Kidney (tissue), 14 donors: ENCODE data around the gene H1-8. TPM values are rescaled to one million over a fixed set of nuclear protein-coding genes. Genes with fewer than 3 reads are reported as not detected.

Source experiments
- DNase-seq, 5 donors: peaks; one replicate each; pipeline ENCODE4 v3.0.0-alpha.2; 2013 to 2020
- FAIRE-seq: peaks from 2 replicates; lab custom pipeline; 2012; peaks lifted over from hg19 to GRCh38; lab: Jason Lieb, UNC
- H3K27ac ChIP-seq, 2 donors: one replicate each; pipeline ENCODE4 v1.7.0; 2013; ENCODE audit warnings: low read depth in 2 of 2, low read length in 2 of 2, inconsistent platforms in 1 of 2
- H3K27me3 ChIP-seq: one replicate; pipeline ENCODE4 v1.7.1; 2013; ENCODE audit warnings: low read length, inconsistent platforms; ENCODE audit not compliant: control insufficient read depth, insufficient read depth
- H3K36me3 ChIP-seq, 3 donors: one replicate each; pipeline versions ENCODE4 v1.7.0 to v1.7.1; 2013; ENCODE audit warnings: low read length in 3 of 3, control low read depth in 1 of 3, inconsistent platforms in 1 of 3; ENCODE audit not compliant: insufficient read depth in 3 of 3, control insufficient read depth in 2 of 3
- H3K4me1 ChIP-seq, 3 donors: one replicate each; pipeline versions ENCODE4 v1.7.0 to v1.7.1; 2013; ENCODE audit warnings: low read length in 3 of 3, inconsistent platforms in 1 of 3, low read depth in 1 of 3; ENCODE audit not compliant: control insufficient read depth in 2 of 3, insufficient read depth in 2 of 3
- H3K4me3 ChIP-seq, 3 donors: one replicate each; pipeline versions ENCODE4 v1.7.0 to v1.8.1; 2013; ENCODE audit warnings: low read length in 3 of 3, control low read depth in 1 of 3, inconsistent platforms in 1 of 3
- H3K9ac ChIP-seq, 3 donors: one replicate each; pipeline versions ENCODE4 v1.7.0 to v1.7.1; 2013; ENCODE audit warnings: low read length in 3 of 3, control low read depth in 1 of 3, inconsistent platforms in 1 of 3
- H3K9me3 ChIP-seq, 3 donors: one replicate each; pipeline versions ENCODE4 v1.7.0 to v1.7.1; 2013; ENCODE audit warnings: low read length in 3 of 3, control low read depth in 1 of 3, inconsistent platforms in 1 of 3; ENCODE audit not compliant: control insufficient read depth in 2 of 3, insufficient read depth in 1 of 3
- CTCF ChIP-seq: IDR thresholded peaks from 3 replicates; pipeline ENCODE4 v1.5.1; 2012; ENCODE audit warnings: mild to moderate bottlenecking, moderate library complexity, borderline replicate concordance; ENCODE audit not compliant: insufficient read depth; ENCODE audit errors: extremely low read depth
- intact Hi-C: fragments of 100-400 bp; cut with DNase I; formaldehyde crosslinking; loops from one replicate; pipeline ENCODE4 v1.11.1; 2022
- polyA plus RNA-seq: library from polyadenylated mRNA; stranded (reverse); fragments of 350-450 nt; fragmentation: Illumina TruSeq; extraction: RNeasy Lipid Tissue Mini Kit (QIAGEN cat#74804); gene quantifications from one replicate; pipeline ENCODE4 v1.2.3, GENCODE V29; 2014; ENCODE audit warnings: low read depth, low replicate concordance; ENCODE audit not compliant: insufficient read depth
- total RNA-seq: library from RNA; stranded (reverse); fragmentation: NEBNext Ultra II Directional; extraction: Animal tissue kit (Norgen Biotek cat#: 25700); gene quantifications from one replicate; pipeline ENCODE4 v1.2.1, GENCODE V29; 2021
- donor health status: control.
- donor health status: control.
- donor health status: control.
- donor health status: control.
- donor health status: control.
- donor health status: DM: yes; HTN: yes; CAD: no.
- donor health status: Normal renal cell carcinoma (clear cell type).

H1-8 gene
- total and polyA plus RNA-seq, 2 donors from 2014 or later: not detected

- no peak for FAIRE-seq
- no peak for TF ChIP-seq CTCF
- H3K27me3 ChIP-seq: no peaks in the 10 kb centered on the region
These were observed 13.4 kb downstream of the H1-8 start for GRCh38 chr3:129556358-129556695.

GRCh38 chr3:129556890-129557547 is 14.0 kb downstream of the H1-8 start:
- H3K27ac ChIP-seq: no peak overlapping the region
- H3K9me3 ChIP-seq: no peaks in the 10 kb centered on the region
- no peak overlapping the region for H3K9ac ChIP-seq
- H3K36me3 ChIP-seq: no peaks in the 10 kb centered on the region
- peaks cover 3 to 20% (median 3%) of the 10 kb centered on the region in 3 donors for H3K4me1 ChIP-seq
- DNase-seq: no peak
- FAIRE-seq: no peak
- no peaks in the 10 kb centered on the region for H3K27me3 ChIP-seq
- TF ChIP-seq CTCF: no peak
- no peak overlapping the region for H3K4me3 ChIP-seq
- intact Hi-C loops: no loop called here

More at GRCh38 chr3:129556358-129556695, 13.4 kb downstream of the H1-8 start:
- DNase-seq: no peak
- Histone ChIP-seq H3K4me3 (no peak overlapping the region), H3K27ac (no peak overlapping the region), H3K36me3 (no peaks in the 10 kb centered on the region), H3K9ac (no peak overlapping the region), H3K4me1 (peaks cover 3 to 16% (median 3%) of the 10 kb centered on the region in 3 donors), H3K9me3 (no peaks in the 10 kb centered on the region)
- intact Hi-C loops: no loop called here

- Histone ChIP-seq H3K27ac (no peak overlapping the region), H3K36me3 (no peaks in the 10 kb centered on the region), H3K4me1 (peaks cover 3 to 20% (median 3%) of the 10 kb centered on the region in 3 donors), H3K4me3 (no peak overlapping the region), H3K9me3 (no peaks in the 10 kb centered on the region), H3K27me3 (no peaks in the 10 kb centered on the region), H3K9ac (no peak overlapping the region)
- no peak for TF ChIP-seq CTCF
- intact Hi-C loops: no loop called here
- DNase-seq (no peak), FAIRE-seq (no peak)
These were observed 14.5 kb downstream of the H1-8 start for GRCh38 chr3:129557548-129557894.
